ENCODE measurements around the gene FAM200B.

The FAM200B gene

DNA sequence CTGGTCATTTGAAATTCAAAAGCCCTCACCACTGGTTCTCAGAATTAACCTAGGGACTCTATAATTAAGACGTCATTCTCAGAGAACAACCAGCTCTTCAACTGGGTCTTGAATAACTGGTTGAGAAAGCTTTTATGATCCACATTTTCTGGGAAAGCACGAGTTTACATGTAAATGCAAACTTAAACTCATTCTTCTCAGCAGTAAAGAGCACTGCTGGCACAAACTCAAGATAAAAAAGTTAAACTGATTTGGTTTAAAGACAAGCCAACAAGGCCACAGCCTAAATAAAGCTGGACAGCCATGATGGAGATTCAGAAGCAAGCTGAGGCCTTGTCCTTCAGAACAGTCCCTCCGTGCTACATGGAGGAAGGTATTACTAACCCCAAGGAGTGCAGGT is 34.5 kb downstream of the FAM200B start:
- Histone ChIP-seq H3K27ac (no peak overlapping the region), H3K9ac (no peak overlapping the region), H3K4me1 (no peaks in the 10 kb centered on the region), H3K27me3 (ENCODE audit: control insufficient read depth, insufficient read depth, low read length) (no peaks in the 10 kb centered on the region), H3K79me2 (no peaks in the 10 kb centered on the region), H3K9me3 (ENCODE audit: control insufficient read depth, low read length) (no peaks in the 10 kb centered on the region), H3K4me3 (ENCODE audit: low read depth, low read length) (no peak overlapping the region), H3K36me3 (ENCODE audit: control insufficient read depth, insufficient read depth, low read length) (no peaks in the 10 kb centered on the region), H3K4me2 (ENCODE audit: low read length) (no peak overlapping the region), H2AFZ (no peak overlapping the region)
- TF ChIP-seq, protein P1, sequence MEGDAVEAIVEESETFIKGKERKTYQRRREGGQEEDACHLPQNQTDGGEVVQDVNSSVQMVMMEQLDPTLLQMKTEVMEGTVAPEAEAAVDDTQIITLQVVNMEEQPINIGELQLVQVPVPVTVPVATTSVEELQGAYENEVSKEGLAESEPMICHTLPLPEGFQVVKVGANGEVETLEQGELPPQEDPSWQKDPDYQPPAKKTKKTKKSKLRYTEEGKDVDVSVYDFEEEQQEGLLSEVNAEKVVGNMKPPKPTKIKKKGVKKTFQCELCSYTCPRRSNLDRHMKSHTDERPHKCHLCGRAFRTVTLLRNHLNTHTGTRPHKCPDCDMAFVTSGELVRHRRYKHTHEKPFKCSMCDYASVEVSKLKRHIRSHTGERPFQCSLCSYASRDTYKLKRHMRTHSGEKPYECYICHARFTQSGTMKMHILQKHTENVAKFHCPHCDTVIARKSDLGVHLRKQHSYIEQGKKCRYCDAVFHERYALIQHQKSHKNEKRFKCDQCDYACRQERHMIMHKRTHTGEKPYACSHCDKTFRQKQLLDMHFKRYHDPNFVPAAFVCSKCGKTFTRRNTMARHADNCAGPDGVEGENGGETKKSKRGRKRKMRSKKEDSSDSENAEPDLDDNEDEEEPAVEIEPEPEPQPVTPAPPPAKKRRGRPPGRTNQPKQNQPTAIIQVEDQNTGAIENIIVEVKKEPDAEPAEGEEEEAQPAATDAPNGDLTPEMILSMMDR (IDR thresholded peaks at IDR 0.05), result no peak

DNA sequence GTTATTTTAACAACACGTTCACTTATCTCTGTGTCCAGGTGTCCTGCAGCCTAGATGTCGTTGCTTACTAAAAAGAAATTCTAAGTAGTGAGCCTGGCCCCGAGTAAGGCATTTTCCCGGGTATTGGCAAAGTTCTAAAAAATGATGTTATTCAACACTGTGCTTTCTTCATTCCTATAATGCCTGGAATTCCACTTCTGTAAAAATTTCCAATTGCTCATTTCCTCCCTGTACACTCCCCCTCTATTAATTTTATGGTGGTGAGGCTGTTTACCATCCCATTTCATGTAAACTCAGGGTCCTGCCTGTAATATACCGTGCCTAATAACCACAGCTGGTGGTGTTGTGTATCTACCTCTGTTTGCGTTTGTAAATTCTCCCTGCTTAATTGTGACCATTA is 35.5 kb downstream of the FAM200B start:
- H3K9me3 ChIP-seq (ENCODE audit: control insufficient read depth, low read length), result no peaks in the 10 kb centered on the region
- no peaks in the 10 kb centered on the region for H3K79me2 ChIP-seq
- H3K27me3 ChIP-seq (ENCODE audit: control insufficient read depth, insufficient read depth, low read length), result no peaks in the 10 kb centered on the region
- no peaks in the 10 kb centered on the region for H3K36me3 ChIP-seq (ENCODE audit: control insufficient read depth, insufficient read depth, low read length)
- H3K9ac ChIP-seq, result no peak overlapping the region
- H3K4me1 ChIP-seq, result no peaks in the 10 kb centered on the region
- no peak overlapping the region for H2AFZ ChIP-seq
- no peak overlapping the region for H3K4me2 ChIP-seq (ENCODE audit: low read length)
- no peak overlapping the region for H3K4me3 ChIP-seq (ENCODE audit: low read depth, low read length)
- H3K27ac ChIP-seq, result no peak overlapping the region
- TF ChIP-seq, protein P1 (IDR thresholded peaks at IDR 0.05), result no peak

DNA sequence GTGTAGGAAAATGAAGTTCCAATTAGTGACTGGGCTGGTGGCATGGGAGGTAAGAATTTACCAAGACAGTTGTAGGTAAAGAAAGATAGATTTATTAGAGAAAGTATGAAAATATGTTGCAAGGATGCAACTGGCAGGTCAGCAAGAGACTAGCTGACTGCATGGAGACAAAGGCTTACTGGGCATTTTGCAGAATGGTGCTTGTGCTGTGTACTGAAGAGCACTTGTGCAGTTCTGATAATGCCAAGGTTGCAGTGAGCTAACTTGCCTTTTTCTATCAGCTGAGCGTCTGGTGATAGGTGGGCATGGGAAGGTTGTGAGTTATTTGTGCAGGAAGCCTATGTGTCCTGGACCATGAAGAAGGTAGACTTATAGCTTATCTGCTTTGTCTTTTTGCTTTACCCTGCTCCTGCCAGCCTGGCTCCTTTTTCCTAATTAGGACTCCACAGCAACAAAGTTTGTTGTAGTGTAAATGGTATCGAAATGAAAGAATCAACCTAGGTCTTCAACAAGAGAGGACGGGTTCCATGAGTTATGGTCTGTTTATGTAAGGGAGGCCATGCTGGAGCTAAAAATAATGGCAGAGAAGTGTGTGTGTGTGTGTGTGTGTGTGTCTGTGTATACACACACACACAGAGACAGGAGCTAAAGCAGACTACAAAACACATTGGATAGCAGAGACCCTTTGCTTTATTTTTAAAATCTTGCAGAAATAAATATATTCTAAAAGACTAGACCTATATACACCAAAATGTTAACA is 36.2 kb downstream of the FAM200B start:
- no peak overlapping the region for H2AFZ ChIP-seq
- H3K4me3 ChIP-seq (ENCODE audit: low read depth, low read length), result no peak overlapping the region
- H3K4me1 ChIP-seq, result no peaks in the 10 kb centered on the region
- H3K4me2 ChIP-seq (ENCODE audit: low read length), result no peak overlapping the region
- no peaks in the 10 kb centered on the region for H3K79me2 ChIP-seq
- no peaks in the 10 kb centered on the region for H3K27me3 ChIP-seq (ENCODE audit: control insufficient read depth, insufficient read depth, low read length)
- no peaks in the 10 kb centered on the region for H3K36me3 ChIP-seq (ENCODE audit: control insufficient read depth, insufficient read depth, low read length)
- TF ChIP-seq, protein P1 (IDR thresholded peaks at IDR 0.05), result no peak
- H3K9me3 ChIP-seq (ENCODE audit: control insufficient read depth, low read length), result no peaks in the 10 kb centered on the region
- H3K9ac ChIP-seq, result no peak overlapping the region
- H3K27ac ChIP-seq, result no peak overlapping the region

GRCh38 chr4:15718465-15718864 is 36.8 kb downstream of the FAM200B start:
- TF ChIP-seq, protein P1 (IDR thresholded peaks at IDR 0.05), result no peak
- Histone ChIP-seq H3K9ac (no peak overlapping the region), H3K4me3 (ENCODE audit: low read depth, low read length) (no peak overlapping the region), H3K4me2 (ENCODE audit: low read length) (no peak overlapping the region), H3K9me3 (ENCODE audit: control insufficient read depth, low read length) (no peaks in the 10 kb centered on the region), H3K4me1 (no peaks in the 10 kb centered on the region), H3K27ac (no peak overlapping the region), H3K79me2 (no peaks in the 10 kb centered on the region), H2AFZ (no peak overlapping the region), H3K36me3 (ENCODE audit: control insufficient read depth, insufficient read depth, low read length) (no peaks in the 10 kb centered on the region), H3K27me3 (ENCODE audit: control insufficient read depth, insufficient read depth, low read length) (no peaks in the 10 kb centered on the region)

DNA sequence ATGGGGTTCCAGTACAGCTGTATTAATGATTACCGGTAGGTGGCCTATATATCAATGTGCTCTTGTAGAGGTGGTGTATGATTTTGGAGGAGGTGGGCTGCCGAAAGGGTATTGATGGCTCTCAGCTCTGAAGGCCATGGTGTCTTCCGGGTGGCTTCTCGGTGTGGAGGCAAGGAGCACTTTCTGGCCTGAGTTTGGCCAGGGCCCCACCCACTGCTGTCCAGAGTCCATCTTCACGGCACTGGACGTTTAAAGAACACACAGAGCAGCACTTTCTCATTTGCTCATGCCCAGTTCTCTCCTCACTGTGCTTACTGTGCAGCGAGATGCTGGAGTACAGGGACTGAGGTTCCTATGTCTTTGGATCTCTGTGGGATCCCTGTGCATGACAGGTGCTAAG is 37.3 kb downstream of the FAM200B start:
- no peaks in the 10 kb centered on the region for H3K9me3 ChIP-seq (ENCODE audit: control insufficient read depth, low read length)
- H3K4me1 ChIP-seq, result no peaks in the 10 kb centered on the region
- H3K4me2 ChIP-seq (ENCODE audit: low read length), result no peak overlapping the region
- H3K9ac ChIP-seq, result no peak overlapping the region
- no peak overlapping the region for H2AFZ ChIP-seq
- no peaks in the 10 kb centered on the region for H3K79me2 ChIP-seq
- TF ChIP-seq, protein P1 (IDR thresholded peaks at IDR 0.05), result no peak
- no peaks in the 10 kb centered on the region for H3K36me3 ChIP-seq (ENCODE audit: control insufficient read depth, insufficient read depth, low read length)
- no peak overlapping the region for H3K4me3 ChIP-seq (ENCODE audit: low read depth, low read length)
- no peak overlapping the region for H3K27ac ChIP-seq
- H3K27me3 ChIP-seq (ENCODE audit: control insufficient read depth, insufficient read depth, low read length), result no peaks in the 10 kb centered on the region

Measured in parathyroid adenoma (tissue), 2 donors.